Body of pancreas (tissue), 4 donors: ENCODE data around the gene SRRT.

Source experiments
- CTCF ChIP-seq, 7 experiments: fragments of 450-650 bp in 4 of 7; fragments of 200-600 bp in 3 of 7; sonication (generic) in 3 of 7; IDR thresholded peaks; one replicate each; pipeline ENCODE4 v1.5.1; 2016 to 2019; ENCODE audit warnings: antibody characterized with exemption in 7 of 7
- POLR2A ChIP-seq, 3 donors: fragments of 450-650 bp; IDR thresholded peaks; one replicate each; pipeline ENCODE4 v1.6.1; 2016; ENCODE audit warnings: antibody characterized with exemption in 3 of 3, mild to moderate bottlenecking in 2 of 3

- TF ChIP-seq POLR2A (IDR thresholded peaks at IDR 0.05) (no peak), CTCF (IDR thresholded peaks at IDR 0.05) (no peak)
These were observed 1.2 kb upstream of the SRRT start for GRCh38 chr7:100873599-100874299.
